Measurements from ENCODE around the gene ZDBF2. TPM values are rescaled to one million over a fixed set of nuclear protein-coding genes. Genes with fewer than 3 reads are reported as not detected.
"Not testable (repeated sequence)": the region's sequence is repeated elsewhere in the genome, so short reads cannot be mapped to it uniquely, and the experiment has no call there.

Gene ZDBF2
- 7.3 TPM for polyA plus RNA-seq (2012; ENCODE audit: missing spikeins)

DNA sequence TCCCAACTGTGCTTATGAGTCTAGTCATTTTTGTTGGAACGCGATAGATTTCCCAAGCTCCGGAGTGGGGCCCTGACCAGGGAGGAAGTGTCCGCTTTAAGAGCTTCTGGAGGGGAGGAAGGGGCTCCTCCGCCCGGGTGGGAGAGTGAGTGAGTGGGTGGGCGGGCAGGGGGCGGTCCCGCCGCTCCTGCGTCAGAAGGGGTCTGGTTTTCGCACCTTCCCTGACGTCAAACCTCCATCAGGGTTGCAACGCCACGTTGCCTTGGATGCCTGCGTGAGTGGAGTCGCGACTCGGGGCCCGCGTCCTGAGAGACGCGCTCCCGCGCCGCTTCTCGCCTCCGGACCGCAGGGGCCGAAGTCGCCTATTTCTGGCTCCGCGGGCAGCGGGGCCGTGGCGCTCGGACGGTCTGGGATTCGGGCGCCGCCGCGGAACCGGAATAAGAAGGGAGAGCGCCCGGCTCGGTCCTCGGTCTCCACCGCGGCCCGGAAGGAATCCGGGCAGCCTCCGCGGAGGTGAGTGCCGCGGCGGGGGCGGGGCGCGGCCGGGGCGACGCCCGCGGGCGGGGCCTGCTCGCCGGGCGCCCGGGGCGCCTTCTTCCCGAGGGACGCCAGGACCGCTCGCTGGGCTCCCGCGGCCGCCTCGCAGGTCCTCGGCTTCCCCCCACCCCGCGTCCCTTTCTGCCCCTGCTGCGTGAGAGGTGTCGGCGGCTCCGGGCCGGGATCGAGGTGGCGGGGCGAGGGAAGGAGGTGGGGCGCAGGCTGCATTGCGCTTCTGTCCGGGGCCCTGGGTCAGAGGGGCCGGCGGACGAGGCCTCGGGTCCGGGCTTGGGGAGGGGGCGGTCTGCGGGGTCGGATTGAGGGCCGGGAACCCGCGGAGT, at the start of gene ZDBF2:
ZDBF2 (plus strand) TSS at position 230 of the 878 bp plus-strand sequence. CDS start 7,187 bp downstream, outside the sequence.
- FAIRE-seq (peak; percentile 90), DNase-seq (ENCODE audit: insufficient read length) (peak; percentile 66)
- TF ChIP-seq POLR2A (IDR thresholded peaks at IDR 0.05; ENCODE audit: low read depth, low read length) = peak; percentile 25; the same call in 1 of the 2 replicates
- no peak for TF ChIP-seq TAF1 (IDR thresholded peaks at IDR 0.05; ENCODE audit: borderline replicate concordance, low read depth, low read length)

DNA sequence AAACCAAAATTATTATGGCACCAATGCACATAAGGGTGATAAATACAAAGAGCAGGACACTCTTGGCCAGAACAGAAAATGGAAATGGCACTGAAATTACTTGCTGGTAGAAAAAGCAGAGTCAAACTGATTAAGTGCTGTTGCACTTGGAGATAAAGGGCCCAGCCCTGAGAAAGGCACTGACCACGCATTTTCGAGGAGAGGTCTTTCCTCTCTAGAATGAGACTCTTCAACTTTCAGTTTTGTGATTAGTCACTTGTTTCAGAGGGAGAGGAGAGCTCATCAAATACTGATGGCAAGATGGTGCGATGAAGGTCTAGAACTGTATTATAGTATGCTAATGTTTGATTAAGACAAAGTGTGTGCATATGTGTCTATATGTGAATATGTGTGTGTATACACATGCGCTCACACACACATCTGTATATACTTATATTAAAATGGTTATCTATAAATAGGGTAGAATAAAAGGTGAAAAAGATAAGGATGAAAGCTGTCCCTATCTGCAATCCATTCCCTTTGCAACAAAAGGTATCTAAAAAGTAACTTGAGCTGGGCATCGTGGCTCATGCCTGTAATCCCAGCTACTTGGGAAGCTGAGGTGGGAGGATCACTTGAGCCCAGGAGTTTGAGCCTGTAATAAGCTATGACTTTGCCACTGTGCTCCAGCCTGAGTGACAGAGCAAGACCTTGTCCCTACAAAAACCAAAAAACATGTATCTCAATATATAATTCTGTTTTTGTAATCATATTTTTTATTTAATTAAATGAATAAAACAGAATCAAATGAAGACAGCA, 48.8 kb upstream of the ZDBF2 start:
- TF ChIP-seq TAF1 (IDR thresholded peaks at IDR 0.05; ENCODE audit: borderline replicate concordance, low read depth, low read length) (no peak), POLR2A (IDR thresholded peaks at IDR 0.05; ENCODE audit: low read depth, low read length) (no peak), POLR2AphosphoS5 (IDR thresholded peaks at IDR 0.05; ENCODE audit: low read depth, low read length) (no peak)
- DNase-seq (ENCODE audit: insufficient read length) (no peak), FAIRE-seq (peak; percentile 51)

DNA sequence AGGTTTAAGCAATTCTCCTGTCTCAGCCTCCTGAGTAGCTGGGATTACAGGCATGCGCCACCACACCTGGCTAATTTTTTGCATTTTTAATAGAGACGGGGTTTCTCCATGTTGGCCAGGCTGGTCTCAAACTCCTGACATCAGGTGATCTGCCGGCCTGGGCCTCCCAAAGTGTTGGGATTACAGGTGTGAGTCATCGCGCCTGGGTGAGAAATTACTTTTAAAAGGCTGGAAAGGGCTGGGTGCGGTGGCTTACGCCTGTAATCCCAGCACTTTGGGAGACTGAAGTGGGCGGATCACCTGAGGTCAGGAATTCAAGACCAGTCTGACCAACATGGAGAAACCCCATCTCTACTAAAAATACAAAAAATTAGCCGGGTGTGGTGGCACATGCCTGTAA, 45.8 kb upstream of the ZDBF2 start:
- not testable (repeated sequence) for DNase-seq (ENCODE audit: insufficient read length); FAIRE-seq

DNA sequence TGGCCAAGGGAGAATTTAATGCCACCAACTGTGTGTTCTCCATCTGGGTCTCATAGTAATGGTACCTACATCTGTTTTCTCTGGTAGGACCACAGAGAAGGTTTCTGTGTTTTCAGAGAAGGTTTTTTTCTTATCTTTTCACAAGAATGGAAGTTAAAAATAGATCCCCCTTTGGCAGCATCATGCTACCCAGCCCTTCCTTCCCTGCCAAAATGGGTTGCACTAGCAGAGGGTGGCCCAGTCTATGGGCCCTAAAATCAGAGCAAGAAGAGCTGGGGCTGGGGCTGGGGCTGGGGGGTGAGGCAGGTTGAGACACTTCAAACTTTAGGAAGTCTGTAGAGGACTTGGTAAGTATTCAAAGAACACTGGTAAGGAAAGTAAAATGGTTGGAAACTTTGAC, 44.8 kb upstream of the ZDBF2 start:
- no peak for TF ChIP-seq TAF1 (IDR thresholded peaks at IDR 0.05; ENCODE audit: borderline replicate concordance, low read depth, low read length)
- TF ChIP-seq POLR2A (IDR thresholded peaks at IDR 0.05; ENCODE audit: low read depth, low read length) = no peak
- no peak for TF ChIP-seq POLR2AphosphoS5 (IDR thresholded peaks at IDR 0.05; ENCODE audit: low read depth, low read length)
- FAIRE-seq = no peak
- DNase-seq (ENCODE audit: insufficient read length) = no peak

DNA sequence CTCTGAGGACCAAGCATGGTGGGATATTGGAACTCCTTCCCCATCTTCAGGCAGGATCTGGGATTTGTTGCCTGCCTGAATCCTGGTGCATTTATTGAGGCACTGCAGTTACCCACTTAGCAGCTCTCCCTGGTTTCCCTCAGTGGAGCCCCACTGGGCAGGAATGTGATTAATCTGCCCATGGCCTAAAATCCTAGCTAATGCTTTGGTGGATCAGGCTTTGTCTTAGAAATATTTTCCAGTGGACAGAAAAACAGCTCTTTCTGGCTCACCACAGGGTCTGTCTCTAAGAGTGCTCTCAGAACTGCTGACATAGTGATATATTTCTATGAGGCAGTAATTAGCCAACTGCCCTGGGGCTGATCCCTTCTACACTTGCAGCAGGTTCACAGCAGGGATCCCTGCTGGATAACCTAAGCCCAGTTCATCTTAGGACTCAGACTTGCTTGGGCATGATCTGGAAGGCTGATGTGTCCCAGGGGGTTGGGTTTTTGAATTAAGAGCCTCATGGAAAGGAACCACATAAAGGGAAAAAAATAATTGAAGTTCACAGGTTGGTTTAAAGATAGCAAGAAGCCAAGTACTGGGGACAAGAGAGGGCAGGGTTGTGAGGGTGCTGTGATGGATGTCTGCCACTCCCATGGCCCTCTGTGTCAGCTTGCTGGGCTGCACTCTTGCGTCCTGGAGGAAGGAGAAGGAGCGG, 44.3 kb upstream of the ZDBF2 start:
- DNase-seq (ENCODE audit: insufficient read length) (no peak), FAIRE-seq (no peak)
- no peak for TF ChIP-seq TAF1 (IDR thresholded peaks at IDR 0.05; ENCODE audit: borderline replicate concordance, low read depth, low read length)
- TF ChIP-seq POLR2A (IDR thresholded peaks at IDR 0.05; ENCODE audit: low read depth, low read length) = no peak
- TF ChIP-seq POLR2AphosphoS5 (IDR thresholded peaks at IDR 0.05; ENCODE audit: low read depth, low read length) = no peak

DNA sequence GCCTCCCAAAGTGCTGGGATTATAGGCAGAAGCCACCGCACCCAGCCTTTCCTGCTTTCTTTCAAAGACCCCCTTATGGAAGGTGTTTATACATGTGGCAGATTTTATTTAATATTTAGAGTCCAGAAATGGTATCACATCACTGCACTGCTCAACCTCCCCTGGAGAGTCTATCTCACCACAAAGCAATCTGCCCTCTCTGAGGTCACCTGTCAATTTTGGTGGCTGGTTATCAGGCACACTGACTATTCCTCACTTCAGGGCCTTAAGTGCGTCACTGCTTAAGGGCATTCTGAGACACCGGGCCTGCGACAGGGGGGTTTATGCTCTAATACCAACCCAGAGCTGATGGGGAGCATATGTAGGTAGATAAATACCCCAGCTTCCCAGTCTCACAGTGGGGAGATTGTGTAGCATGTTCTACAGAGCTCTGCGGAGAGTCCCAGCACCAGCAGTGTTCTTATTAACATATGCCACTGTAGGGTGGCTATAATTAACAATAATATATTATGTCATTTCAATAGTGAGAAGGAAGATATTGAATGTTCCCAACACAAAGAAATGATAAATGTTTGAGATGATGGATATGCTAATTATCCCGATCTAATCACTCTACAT, 42.7 kb upstream of the ZDBF2 start:
- DNase-seq (ENCODE audit: insufficient read length) (no peak), FAIRE-seq (no peak)
- TF ChIP-seq TAF1 (IDR thresholded peaks at IDR 0.05; ENCODE audit: borderline replicate concordance, low read depth, low read length) = no peak
- no peak for TF ChIP-seq POLR2A (IDR thresholded peaks at IDR 0.05; ENCODE audit: low read depth, low read length)
- no peak for TF ChIP-seq POLR2AphosphoS5 (IDR thresholded peaks at IDR 0.05; ENCODE audit: low read depth, low read length)

DNA sequence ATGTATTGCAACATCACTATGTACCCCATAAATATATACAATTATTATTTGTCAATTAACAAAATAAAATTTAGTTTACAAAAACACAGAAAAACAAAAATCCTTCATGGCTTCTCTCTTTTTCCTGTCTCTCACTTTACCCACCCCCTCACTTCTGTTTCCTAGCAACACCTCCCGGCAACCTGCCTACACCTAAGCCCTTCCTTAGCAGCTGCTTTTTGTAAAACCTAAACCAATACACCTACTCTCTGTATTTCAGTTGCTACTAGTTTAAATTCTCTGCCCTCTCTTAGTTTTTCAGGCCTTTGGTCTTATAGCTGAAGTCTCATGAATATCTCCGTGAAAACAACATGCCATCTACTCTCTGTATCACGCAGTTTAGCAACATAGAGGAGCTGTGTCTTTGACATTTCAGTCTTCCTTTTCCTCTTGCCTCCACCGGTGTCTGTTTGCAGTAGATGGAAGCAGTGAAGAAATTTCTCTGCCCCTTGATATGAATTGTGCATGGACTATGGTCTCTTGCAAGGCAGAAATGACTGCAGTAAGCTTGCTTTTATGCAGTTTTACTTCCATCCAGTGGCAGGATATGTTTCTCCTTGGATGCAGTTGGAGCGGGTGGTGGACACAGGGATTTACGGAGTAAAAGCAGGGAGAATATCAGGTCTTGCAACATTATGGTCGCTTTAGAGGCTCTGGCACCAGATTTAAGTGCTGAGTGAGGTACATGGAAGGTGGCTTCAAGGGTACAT, 42.0 kb upstream of the ZDBF2 start:
- FAIRE-seq (no peak), DNase-seq (ENCODE audit: insufficient read length) (no peak)
- TF ChIP-seq TAF1 (IDR thresholded peaks at IDR 0.05; ENCODE audit: borderline replicate concordance, low read depth, low read length) = no peak
- no peak for TF ChIP-seq POLR2A (IDR thresholded peaks at IDR 0.05; ENCODE audit: low read depth, low read length)
- no peak for TF ChIP-seq POLR2AphosphoS5 (IDR thresholded peaks at IDR 0.05; ENCODE audit: low read depth, low read length)

DNA sequence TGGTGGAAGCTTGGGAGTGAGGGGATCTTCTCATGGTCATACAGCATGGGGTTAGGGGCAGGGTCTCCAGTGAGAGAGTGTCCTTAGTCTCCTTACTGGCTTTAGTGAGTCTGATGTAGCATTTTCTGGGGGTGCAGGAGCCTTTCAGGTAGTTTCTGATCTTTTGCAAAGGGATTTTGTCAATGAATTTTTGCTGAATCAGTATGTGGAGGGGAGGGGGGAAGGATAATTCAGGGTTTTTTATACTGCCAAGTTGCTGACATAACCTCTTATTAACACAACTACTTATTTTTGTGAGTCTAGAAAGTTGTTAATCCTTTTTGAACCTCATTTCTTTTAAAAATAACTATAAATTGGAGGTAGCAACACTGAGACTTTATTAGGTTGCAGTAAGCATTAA, 35.3 kb upstream of the ZDBF2 start:
- TF ChIP-seq TAF1 (IDR thresholded peaks at IDR 0.05; ENCODE audit: borderline replicate concordance, low read depth, low read length) (no peak), POLR2AphosphoS5 (IDR thresholded peaks at IDR 0.05; ENCODE audit: low read depth, low read length) (no peak), POLR2A (IDR thresholded peaks at IDR 0.05; ENCODE audit: low read depth, low read length) (no peak)
- no peak for FAIRE-seq
- no peak for DNase-seq (ENCODE audit: insufficient read length)

DNA sequence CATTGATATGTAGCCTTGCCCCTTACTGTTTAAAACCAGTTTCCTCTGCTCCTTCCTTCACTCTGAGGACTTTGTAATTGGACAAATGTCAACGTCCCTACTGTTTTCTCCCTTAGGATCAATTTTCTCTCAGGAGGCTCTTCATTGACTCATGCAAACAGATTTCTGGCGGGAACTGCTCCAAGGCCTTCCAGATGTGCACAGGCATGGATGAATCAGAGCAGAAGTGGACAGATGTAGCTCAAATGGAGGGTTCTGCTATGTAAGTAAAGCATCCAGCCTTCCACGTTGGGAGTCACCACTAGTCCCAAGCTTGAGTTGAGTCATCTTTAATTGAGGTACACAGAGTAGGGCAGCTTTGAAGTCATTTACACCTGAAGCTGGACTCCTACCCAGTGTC, 34.1 kb upstream of the ZDBF2 start:
- FAIRE-seq (no peak), DNase-seq (ENCODE audit: insufficient read length) (no peak)
- TF ChIP-seq TAF1 (IDR thresholded peaks at IDR 0.05; ENCODE audit: borderline replicate concordance, low read depth, low read length) (no peak), POLR2A (IDR thresholded peaks at IDR 0.05; ENCODE audit: low read depth, low read length) (no peak), POLR2AphosphoS5 (IDR thresholded peaks at IDR 0.05; ENCODE audit: low read depth, low read length) (no peak)

DNA sequence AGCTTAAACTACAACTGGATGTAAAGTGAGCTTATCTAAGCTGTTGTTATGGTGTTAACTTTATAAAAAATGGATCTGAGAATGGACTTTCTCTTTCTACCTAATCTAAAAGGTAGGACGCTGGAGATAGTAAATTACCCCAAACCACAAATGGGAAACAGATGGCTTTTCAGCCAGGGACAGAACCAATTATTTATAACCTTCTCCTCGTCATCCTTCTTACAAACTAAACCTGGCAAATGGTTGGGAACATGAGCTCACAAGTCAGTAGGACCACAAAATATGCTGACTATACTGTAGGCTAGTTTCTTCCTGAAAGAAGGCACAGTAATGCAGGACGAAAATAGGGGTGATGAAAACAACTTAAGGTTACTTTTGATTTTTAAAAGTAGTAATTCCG, 32.7 kb upstream of the ZDBF2 start:
- TF ChIP-seq POLR2AphosphoS5 (IDR thresholded peaks at IDR 0.05; ENCODE audit: low read depth, low read length) (no peak), POLR2A (IDR thresholded peaks at IDR 0.05; ENCODE audit: low read depth, low read length) (no peak), TAF1 (IDR thresholded peaks at IDR 0.05; ENCODE audit: borderline replicate concordance, low read depth, low read length) (no peak)
- DNase-seq (ENCODE audit: insufficient read length) = no peak
- FAIRE-seq = no peak

Measured in GM12892 (cell line).